Measurements from ENCODE around the gene MAN2B1.
A peak's percentile ranks its signal among the peaks of the same experiment; 100 is the strongest.

MAN2B1 gene

DNA sequence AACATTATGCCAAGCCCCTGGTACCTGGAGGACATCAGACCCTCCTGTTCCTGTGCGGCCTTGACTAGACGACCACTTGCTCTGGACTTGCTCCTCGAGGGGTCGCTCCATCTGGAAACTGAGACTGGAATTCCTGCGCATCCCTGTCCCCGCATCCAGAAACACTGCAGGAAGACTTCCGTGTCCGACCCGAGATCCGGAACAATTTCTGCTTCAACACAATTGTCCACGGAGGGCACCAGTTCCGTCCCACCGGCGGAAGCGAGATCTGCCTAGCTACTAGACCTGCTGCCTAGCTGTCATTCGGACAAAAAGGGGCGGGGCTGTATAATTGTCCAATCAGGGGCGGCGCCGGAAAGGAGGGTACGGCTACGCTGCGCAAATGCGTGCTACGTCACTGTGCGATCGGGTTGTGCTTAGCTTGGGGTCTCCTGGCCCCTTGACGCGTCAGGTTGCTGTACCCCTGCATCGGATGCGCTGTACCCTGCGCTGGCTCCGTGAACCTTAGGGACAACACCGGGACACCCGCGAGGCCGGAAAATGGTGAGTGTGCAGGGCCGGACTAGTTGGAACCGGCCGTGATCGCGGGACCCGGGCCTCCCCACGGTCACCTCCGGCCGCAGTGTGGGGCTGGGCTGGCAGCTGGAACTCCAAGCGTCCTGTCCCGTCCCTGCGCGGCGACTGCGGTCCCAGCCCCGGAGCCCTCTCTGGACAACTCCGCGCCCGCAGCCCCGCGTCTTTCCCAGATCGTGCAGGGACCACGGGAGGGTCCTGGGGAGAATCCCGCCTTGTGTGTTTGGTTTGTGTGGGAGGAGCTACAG is 55.8 kb downstream of the MAN2B1 start, which contains the start of the genes ZNF490 and ZNF791:
TSS of gene ZNF490 (minus strand) at position 274 of the 821 bp plus-strand sequence. CDS start at position 141, 133 bp downstream.
TSS of gene ZNF791 (plus strand) at position 381 of the 821 bp plus-strand sequence. CDS start at position 541, 160 bp downstream.
- DNase-seq, result peak; percentile 93

DNA sequence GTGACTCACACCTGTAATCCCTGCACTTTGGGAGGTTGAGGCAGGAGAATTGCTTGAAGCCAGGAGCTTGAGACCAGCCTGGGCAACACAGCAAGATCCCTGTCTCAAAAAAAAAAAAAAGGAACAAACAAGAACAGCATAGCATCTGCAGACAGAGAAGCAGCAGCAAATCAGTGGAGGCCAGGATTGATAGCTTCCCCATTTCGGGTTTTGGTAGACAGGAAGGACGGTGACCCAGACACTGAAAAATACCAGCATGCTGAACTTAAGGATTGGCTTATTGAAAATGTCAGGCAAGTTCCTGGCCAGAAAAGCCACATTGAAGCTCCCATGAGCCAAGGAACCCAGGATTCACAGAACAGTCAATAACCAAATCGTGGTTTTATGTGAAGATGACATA is 58.9 kb downstream of the MAN2B1 start:
- no peak for DNase-seq

DNA sequence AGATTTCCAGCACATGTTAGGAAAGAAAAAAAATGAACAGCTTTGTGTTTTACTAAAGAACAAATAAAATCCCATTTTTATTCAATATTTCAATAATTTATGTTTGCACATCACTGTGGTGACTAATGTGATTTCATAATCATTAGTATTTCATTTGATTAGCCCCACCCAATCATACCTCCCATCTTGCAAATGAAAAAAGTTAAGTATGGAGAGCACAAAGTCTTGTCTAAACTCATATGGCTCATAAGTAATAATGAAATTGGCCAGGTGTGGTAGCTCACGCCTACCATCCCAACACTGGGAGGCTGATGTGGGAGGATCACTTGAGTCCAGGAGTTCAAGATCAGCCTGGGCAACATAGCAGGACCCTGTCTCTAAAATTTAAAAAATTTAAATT is 59.7 kb downstream of the MAN2B1 start:
- no peak for DNase-seq

DNA sequence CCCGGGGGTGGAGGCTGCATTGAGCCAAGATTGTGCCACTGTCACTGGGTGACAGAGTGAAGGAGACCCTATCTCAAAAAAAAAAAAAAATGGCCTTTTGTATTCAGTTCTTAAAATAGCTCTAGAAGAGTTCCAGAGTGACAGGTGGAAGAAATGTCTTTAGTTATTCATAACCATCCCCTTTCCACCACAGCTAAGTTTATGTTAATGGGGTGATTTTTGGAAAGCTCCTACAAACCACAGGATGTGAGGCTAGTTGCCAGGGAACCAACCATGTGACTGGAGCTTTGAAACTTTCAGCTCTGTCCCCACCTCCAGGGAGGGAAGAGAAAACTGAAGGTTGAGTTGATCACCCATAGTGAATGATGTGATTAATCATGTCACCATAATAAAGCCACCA is 62.8 kb downstream of the MAN2B1 start:
- DNase-seq, result no peak

GRCh38 chr19:12597594-12597993 is 68.9 kb downstream of the MAN2B1 start:
- DNase-seq, result no peak

- no peak for DNase-seq
Observed at GRCh38 chr19:12596927-12597548, 69.5 kb downstream of the MAN2B1 start.
